Vagina (tissue), 2 donors: Measurements from ENCODE around the gene MYO1E.

Experiments
- POLR2A ChIP-seq, 2 donors: fragments of 450-650 bp; IDR thresholded peaks; one replicate each; pipeline ENCODE4 v1.6.1; 2017; ENCODE audit warnings: antibody characterized with exemption in 2 of 2, mild to moderate bottlenecking in 2 of 2, moderate library complexity in 2 of 2
- POLR2AphosphoS5 ChIP-seq, 2 donors: sonication (generic); formaldehyde crosslinking; IDR thresholded peaks; one replicate each; pipeline ENCODE4 v1.9.0; 2017; ENCODE audit warnings: antibody characterized with exemption in 2 of 2, mild to moderate bottlenecking in 2 of 2, low read depth in 1 of 2; ENCODE audit not compliant: insufficient read depth in 1 of 2
- TF ChIP-seq, protein P1 (sequence below), 3 experiments: fragments of 450-650 bp in 2 of 3; fragments of 200-600 bp in 1 of 3; sonication (generic) in 1 of 3; IDR thresholded peaks; one replicate each; pipeline ENCODE4 v1.5.1; 2017 to 2019; ENCODE audit warnings: antibody characterized with exemption in 3 of 3, mild to moderate bottlenecking in 2 of 3, moderate library complexity in 2 of 3

DNA sequence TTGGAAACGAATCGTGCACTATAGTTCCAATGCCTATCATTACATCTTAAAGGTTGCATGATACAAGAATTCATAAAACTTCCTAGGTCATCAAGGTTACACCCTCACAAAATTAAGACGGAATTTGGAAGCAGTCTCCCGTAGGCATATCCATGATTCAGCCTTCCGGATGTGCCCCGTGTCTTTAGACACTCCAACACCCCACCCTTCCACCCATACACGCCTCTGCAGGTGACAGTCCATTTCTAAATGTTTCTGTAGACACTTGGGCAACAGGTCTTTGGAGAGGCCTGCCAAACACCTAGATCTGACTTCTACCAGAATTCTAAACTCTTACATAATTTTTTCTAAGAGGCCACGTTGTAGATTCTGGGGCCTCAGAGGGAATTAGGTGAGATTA lies 116.2 kb downstream of the MYO1E start:
- TF ChIP-seq, protein P1, sequence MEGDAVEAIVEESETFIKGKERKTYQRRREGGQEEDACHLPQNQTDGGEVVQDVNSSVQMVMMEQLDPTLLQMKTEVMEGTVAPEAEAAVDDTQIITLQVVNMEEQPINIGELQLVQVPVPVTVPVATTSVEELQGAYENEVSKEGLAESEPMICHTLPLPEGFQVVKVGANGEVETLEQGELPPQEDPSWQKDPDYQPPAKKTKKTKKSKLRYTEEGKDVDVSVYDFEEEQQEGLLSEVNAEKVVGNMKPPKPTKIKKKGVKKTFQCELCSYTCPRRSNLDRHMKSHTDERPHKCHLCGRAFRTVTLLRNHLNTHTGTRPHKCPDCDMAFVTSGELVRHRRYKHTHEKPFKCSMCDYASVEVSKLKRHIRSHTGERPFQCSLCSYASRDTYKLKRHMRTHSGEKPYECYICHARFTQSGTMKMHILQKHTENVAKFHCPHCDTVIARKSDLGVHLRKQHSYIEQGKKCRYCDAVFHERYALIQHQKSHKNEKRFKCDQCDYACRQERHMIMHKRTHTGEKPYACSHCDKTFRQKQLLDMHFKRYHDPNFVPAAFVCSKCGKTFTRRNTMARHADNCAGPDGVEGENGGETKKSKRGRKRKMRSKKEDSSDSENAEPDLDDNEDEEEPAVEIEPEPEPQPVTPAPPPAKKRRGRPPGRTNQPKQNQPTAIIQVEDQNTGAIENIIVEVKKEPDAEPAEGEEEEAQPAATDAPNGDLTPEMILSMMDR (IDR thresholded peaks at IDR 0.05): no peak
- TF ChIP-seq POLR2A (IDR thresholded peaks at IDR 0.05): no peak
- no peak for TF ChIP-seq POLR2AphosphoS5 (IDR thresholded peaks at IDR 0.05; ENCODE audit: insufficient read depth in 1 of 2, low read depth in 1 of 2)
